ENCODE measurements around the gene EPS8. TPM values are rescaled to one million over a fixed set of nuclear protein-coding genes. Genes with fewer than 3 reads are reported as not detected.
"Not testable (repeated sequence)": the region's sequence is repeated elsewhere in the genome, so short reads cannot be mapped to it uniquely, and the experiment has no call there.

Gene EPS8
- total RNA-seq, 1 donor, result 4.2 TPM

- Histone ChIP-seq H3K4me1 (ENCODE audit: insufficient read depth, low read length) (no peaks in the 10 kb centered on the region), H3K27me3 (ENCODE audit: insufficient read depth, low read length) (peaks cover 50% of the 10 kb centered on the region), H3K9me3 (ENCODE audit: low read depth, low read length) (no peaks in the 10 kb centered on the region), H3K4me3 (ENCODE audit: low read length) (no peak overlapping the region)
Observed at GRCh38 chr12:15782667-15783066, 6.5 kb downstream of the EPS8 start.

DNA sequence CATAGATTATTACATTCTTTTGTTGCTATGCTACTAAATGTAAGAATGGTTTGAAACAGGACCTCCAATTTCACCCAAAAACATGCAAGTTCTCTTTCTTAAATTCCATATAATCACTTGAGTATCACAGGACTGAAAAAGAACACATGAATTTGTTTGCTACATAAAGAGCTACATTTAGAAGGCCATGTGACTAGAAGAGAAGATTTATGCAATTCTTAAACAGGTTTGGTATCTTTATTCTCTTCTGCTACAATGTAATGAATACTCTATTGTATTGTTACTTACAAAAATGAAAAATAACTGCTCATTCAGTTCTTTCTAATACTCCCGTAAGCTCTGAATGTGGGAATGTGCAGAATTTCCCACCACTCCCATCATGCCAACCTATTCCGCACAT lies 9.3 kb downstream of the EPS8 start:
- Histone ChIP-seq H3K4me1 (ENCODE audit: insufficient read depth, low read length) (no peaks in the 10 kb centered on the region), H3K9me3 (ENCODE audit: low read depth, low read length) (no peaks in the 10 kb centered on the region), H3K4me3 (ENCODE audit: low read length) (no peak overlapping the region), H3K27me3 (ENCODE audit: insufficient read depth, low read length) (peaks cover 24% of the 10 kb centered on the region)

DNA sequence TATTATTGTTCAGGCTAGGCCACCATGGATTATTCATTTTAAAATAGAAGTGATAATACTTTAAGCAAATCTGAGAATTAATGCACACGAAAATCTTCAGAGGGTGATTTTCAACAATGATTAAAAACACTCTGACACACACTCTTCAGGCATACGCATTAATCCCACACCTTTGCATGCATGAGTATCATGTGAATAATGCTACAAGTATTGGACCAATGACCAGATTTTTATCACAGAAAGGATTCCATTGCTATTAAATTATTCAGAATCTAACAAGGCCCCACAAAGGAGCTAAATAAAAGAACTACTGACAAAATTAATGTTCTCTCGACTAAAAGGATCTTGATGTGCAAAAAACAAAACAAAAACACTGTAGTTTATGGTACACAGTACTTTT lies 11.1 kb downstream of the EPS8 start:
- Histone ChIP-seq H3K4me3 (ENCODE audit: low read length) (no peak overlapping the region), H3K4me1 (ENCODE audit: insufficient read depth, low read length) (no peaks in the 10 kb centered on the region), H3K9me3 (ENCODE audit: low read depth, low read length) (no peaks in the 10 kb centered on the region), H3K27me3 (ENCODE audit: insufficient read depth, low read length) (peaks cover 10% of the 10 kb centered on the region)

GRCh38 chr12:15777355-15778012 lies 11.7 kb downstream of the EPS8 start:
- no peaks in the 10 kb centered on the region for H3K9me3 ChIP-seq (ENCODE audit: low read depth, low read length)
- no peaks in the 10 kb centered on the region for H3K4me1 ChIP-seq (ENCODE audit: insufficient read depth, low read length)
- peaks cover 5% of the 10 kb centered on the region for H3K27me3 ChIP-seq (ENCODE audit: insufficient read depth, low read length)
- no peak overlapping the region for H3K4me3 ChIP-seq (ENCODE audit: low read length)

DNA sequence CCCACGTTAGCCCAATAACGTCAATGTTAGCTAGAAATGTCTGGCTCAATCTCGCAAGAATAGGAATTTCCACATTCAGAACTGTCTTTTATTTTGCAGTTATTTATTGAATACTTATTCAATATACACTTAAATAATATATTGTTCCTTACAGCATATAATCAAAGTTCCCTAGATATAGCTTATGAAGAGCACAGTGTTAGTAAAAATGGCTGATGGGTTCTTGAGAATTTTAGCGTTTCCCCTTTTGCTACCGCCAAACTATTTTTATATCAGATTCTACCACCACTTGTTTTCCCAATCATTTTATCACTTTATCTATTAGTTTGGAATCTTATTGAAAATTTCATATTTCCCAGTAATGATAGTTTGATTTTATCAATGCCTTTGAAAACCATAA lies 12.7 kb downstream of the EPS8 start:
- Histone ChIP-seq H3K4me3 (ENCODE audit: low read length) (no peak overlapping the region), H3K27me3 (ENCODE audit: insufficient read depth, low read length) (peaks cover 5% of the 10 kb centered on the region)

DNA sequence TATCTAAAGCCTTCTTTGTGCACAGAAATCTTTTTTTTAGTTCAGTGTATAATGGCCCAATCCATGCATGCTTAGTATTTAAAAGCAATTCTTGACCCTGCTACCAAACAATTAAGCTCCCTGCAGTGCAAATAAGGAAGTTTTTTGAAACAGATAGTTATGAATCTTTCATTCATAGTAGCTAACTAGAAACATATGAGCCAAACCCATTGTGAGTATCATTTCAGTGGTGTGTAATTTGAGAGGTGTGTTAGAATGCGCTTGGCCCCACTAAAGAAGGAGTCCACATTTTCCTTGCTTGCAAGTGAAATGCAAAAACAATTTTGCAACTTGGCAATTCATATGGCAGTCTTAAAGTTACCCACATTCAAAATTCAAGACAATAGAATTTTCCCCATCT lies 14.4 kb downstream of the EPS8 start:
- no peaks in the 10 kb centered on the region for H3K4me1 ChIP-seq (ENCODE audit: insufficient read depth, low read length)
- H3K27me3 ChIP-seq (ENCODE audit: insufficient read depth, low read length), result peaks cover 5% of the 10 kb centered on the region
- no peak overlapping the region for H3K4me3 ChIP-seq (ENCODE audit: low read length)
- H3K9me3 ChIP-seq (ENCODE audit: low read depth, low read length), result no peaks in the 10 kb centered on the region

More for the DNA sequence above, 12.7 kb downstream of the EPS8 start:
- Histone ChIP-seq H3K9me3 (ENCODE audit: low read depth, low read length) (no peaks in the 10 kb centered on the region), H3K4me1 (ENCODE audit: insufficient read depth, low read length) (no peaks in the 10 kb centered on the region)

- Histone ChIP-seq H3K4me1 (ENCODE audit: insufficient read depth, low read length) (no peaks in the 10 kb centered on the region), H3K9me3 (ENCODE audit: low read depth, low read length) (no peaks in the 10 kb centered on the region), H3K27me3 (ENCODE audit: insufficient read depth, low read length) (no peaks in the 10 kb centered on the region), H3K4me3 (ENCODE audit: low read length) (no peak overlapping the region)
Observed at GRCh38 chr12:15772405-15773018, 16.7 kb downstream of the EPS8 start.

DNA sequence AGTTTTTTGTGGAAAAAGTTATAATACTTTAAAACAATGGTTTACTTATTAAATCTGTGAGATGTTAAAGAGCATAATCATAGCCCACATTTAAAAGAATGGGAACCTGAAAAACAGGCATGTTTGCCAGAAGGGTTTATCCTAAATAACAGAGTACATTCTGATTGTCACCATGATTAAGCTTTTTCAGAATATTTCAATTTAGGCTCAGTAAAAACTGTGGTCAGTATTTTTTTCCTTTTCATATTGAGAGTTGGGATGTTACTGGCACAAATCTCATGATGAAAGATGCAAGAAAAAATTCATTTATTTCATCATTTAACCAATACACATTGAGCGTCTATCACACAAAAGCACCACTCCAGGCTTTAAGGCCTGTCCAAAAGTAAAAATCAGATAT lies 18.6 kb downstream of the EPS8 start:
- no peaks in the 10 kb centered on the region for H3K9me3 ChIP-seq (ENCODE audit: low read depth, low read length)
- H3K4me3 ChIP-seq (ENCODE audit: low read length), result no peak overlapping the region
- no peaks in the 10 kb centered on the region for H3K27me3 ChIP-seq (ENCODE audit: insufficient read depth, low read length)
- no peaks in the 10 kb centered on the region for H3K4me1 ChIP-seq (ENCODE audit: insufficient read depth, low read length)

DNA sequence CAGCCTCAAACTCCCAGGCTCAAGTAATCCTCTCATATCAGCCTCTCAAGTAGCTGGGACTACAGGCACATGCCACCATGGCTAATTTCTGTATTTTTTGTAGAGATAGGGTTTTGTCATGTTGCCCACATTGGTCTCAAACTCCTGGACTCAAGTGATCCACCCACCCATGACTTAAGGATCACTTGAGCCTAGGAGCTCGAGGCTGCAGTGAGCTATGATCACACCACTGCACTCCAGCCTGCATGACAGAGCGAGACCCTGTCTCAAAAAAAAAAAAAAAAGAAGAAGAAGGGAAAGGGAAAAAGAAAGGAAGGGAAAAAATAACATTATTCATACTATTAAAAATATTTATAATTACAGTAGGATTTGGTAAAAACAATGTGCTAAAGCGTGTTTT lies 19.2 kb downstream of the EPS8 start:
- H3K9me3 ChIP-seq (ENCODE audit: low read depth, low read length), result no peaks in the 10 kb centered on the region
- H3K4me3 ChIP-seq (ENCODE audit: low read length), result no peak overlapping the region
- no peaks in the 10 kb centered on the region for H3K4me1 ChIP-seq (ENCODE audit: insufficient read depth, low read length)
- H3K27me3 ChIP-seq (ENCODE audit: insufficient read depth, low read length), result no peaks in the 10 kb centered on the region

- no peak overlapping the region for H3K4me3 ChIP-seq (ENCODE audit: low read length)
- no peaks in the 10 kb centered on the region for H3K9me3 ChIP-seq (ENCODE audit: low read depth, low read length)
- no peaks in the 10 kb centered on the region for H3K27me3 ChIP-seq (ENCODE audit: insufficient read depth, low read length)
- no peaks in the 10 kb centered on the region for H3K4me1 ChIP-seq (ENCODE audit: insufficient read depth, low read length)
Observed at GRCh38 chr12:15769586-15769985, 19.6 kb downstream of the EPS8 start.

DNA sequence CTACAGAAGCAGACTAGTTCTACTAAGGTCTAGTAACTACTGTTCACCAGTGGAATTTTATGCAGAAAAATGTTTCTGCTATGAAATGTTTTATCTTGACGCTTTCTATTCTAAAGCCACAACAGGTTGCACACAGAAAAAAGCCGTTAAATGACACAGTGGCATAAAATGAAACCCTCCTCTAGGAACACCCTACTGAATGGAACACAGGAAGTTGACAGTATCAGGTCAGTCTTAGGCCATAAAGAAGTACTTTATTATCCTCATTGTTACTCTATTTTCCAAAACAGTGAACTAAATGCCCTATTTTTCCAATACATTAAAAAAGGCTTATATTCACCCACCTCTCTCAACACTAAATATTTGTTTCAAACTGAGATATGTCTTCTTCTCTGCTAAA lies 21.9 kb downstream of the EPS8 start:
- no peaks in the 10 kb centered on the region for H3K27me3 ChIP-seq (ENCODE audit: insufficient read depth, low read length)
- no peak overlapping the region for H3K4me3 ChIP-seq (ENCODE audit: low read length)

DNA sequence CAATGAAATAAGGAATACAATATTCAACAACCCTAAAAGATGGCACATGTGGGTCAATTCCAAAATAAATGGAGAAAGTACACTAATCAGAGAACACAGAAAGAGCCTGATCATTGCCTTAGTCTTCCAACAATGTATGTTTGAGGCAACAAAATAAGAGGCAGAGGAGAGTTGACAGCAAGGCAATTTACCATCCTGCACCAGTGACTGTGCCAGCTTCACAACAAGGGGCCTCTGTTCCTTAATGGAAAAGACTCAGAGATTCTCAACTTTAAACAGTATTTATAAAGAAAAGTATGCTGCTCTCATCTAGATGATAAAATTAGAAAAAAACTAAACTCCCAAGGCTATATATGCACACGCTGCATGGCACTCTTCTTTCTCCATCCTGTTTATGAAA lies 25.9 kb downstream of the EPS8 start:
- Histone ChIP-seq H3K4me3 (ENCODE audit: low read length) (no peak overlapping the region), H3K4me1 (ENCODE audit: insufficient read depth, low read length) (no peaks in the 10 kb centered on the region), H3K27me3 (ENCODE audit: insufficient read depth, low read length) (no peaks in the 10 kb centered on the region), H3K9me3 (ENCODE audit: low read depth, low read length) (no peaks in the 10 kb centered on the region)

More for the DNA sequence above, 21.9 kb downstream of the EPS8 start:
- H3K9me3 ChIP-seq (ENCODE audit: low read depth, low read length), result no peaks in the 10 kb centered on the region
- H3K4me1 ChIP-seq (ENCODE audit: insufficient read depth, low read length), result no peaks in the 10 kb centered on the region

GRCh38 chr12:15762162-15762561 lies 27.0 kb downstream of the EPS8 start:
- not testable (repeated sequence) for H3K4me3 ChIP-seq (ENCODE audit: low read length); H3K9me3 ChIP-seq (ENCODE audit: low read depth, low read length); H3K27me3 ChIP-seq (ENCODE audit: insufficient read depth, low read length); H3K4me1 ChIP-seq (ENCODE audit: insufficient read depth, low read length)

- H3K27me3 ChIP-seq (ENCODE audit: insufficient read depth, low read length), result no peaks in the 10 kb centered on the region
- no peak overlapping the region for H3K4me3 ChIP-seq (ENCODE audit: low read length)
- H3K4me1 ChIP-seq (ENCODE audit: insufficient read depth, low read length), result no peaks in the 10 kb centered on the region
- no peaks in the 10 kb centered on the region for H3K9me3 ChIP-seq (ENCODE audit: low read depth, low read length)
Observed at GRCh38 chr12:15757553-15758255, 31.5 kb downstream of the EPS8 start.

- no peak overlapping the region for H3K4me3 ChIP-seq (ENCODE audit: low read length)
- H3K27me3 ChIP-seq (ENCODE audit: insufficient read depth, low read length), result no peaks in the 10 kb centered on the region
- no peaks in the 10 kb centered on the region for H3K9me3 ChIP-seq (ENCODE audit: low read depth, low read length)
- H3K4me1 ChIP-seq (ENCODE audit: insufficient read depth, low read length), result no peaks in the 10 kb centered on the region
Observed at GRCh38 chr12:15756822-15757221, 32.4 kb downstream of the EPS8 start.

DNA sequence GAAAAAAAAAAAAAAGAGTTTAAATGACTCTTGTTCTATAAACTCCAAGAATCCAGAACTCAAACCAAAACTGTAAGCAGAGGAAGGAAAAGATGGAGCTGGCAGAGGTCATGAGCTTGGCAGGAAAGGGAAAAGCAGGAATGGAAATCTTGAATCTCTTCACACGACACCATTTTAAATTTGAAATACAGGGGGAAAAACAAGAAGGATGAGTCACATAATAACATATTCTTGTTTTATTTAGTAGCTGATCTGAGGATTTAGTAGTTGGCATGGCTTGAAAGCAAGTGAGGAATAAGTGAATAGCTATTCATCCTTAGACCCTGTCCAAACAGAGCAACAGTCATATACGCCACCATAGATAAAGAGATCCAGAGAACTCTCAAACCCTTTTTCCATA lies 35.0 kb downstream of the EPS8 start:
- Histone ChIP-seq H3K9me3 (ENCODE audit: low read depth, low read length) (no peaks in the 10 kb centered on the region), H3K4me1 (ENCODE audit: insufficient read depth, low read length) (no peaks in the 10 kb centered on the region), H3K27me3 (ENCODE audit: insufficient read depth, low read length) (no peaks in the 10 kb centered on the region), H3K4me3 (ENCODE audit: low read length) (no peak overlapping the region)

Measured in mononuclear cell (primary cell).